Neural progenitor cell (in vitro differentiated cells): ENCODE data around the gene RAB3GAP2. TPM values are rescaled to one million over a fixed set of nuclear protein-coding genes. Genes with fewer than 3 reads are reported as not detected.

Experiments
- DNase-seq: peaks from one replicate; pipeline ENCODE4 v3.0.0-alpha.2; 2016; ENCODE audit warnings: low spot score
- H2AFZ ChIP-seq: fragments of 200-600 bp; sonication (generic); replicated peaks from 2 replicates; pipeline ENCODE4 v1.6.1; 2016; ENCODE audit warnings: antibody characterized with exemption
- H3F3A ChIP-seq: fragments of 200-600 bp; sonication (generic); 2 replicates; pipeline ENCODE4 v1.6.1; 2016; ENCODE audit warnings: antibody characterized with exemption, low read depth
- H3K27ac ChIP-seq: fragments of 200-600 bp; sonication (generic); 2 replicates; pipeline ENCODE4 v1.5.1; 2016; ENCODE audit warnings: mild to moderate bottlenecking
- H3K27me3 ChIP-seq: fragments of 200-600 bp; sonication (generic); 2 replicates; pipeline ENCODE4 v1.6.1; 2016; ENCODE audit warnings: mild to moderate bottlenecking, moderate library complexity
- H3K36me3 ChIP-seq: fragments of 200-600 bp; sonication (generic); 2 replicates; pipeline ENCODE4 v1.5.1; 2016
- H3K4me1 ChIP-seq: fragments of 200-600 bp; sonication (generic); 2 replicates; pipeline ENCODE4 v1.6.1; 2016; ENCODE audit warnings: mixed run types
- H3K4me2 ChIP-seq: fragments of 200-600 bp; sonication (generic); 2 replicates; pipeline ENCODE4 v1.6.1; 2016
- H3K4me3 ChIP-seq: fragments of 200-600 bp; sonication (generic); 2 replicates; pipeline ENCODE4 v1.5.1; 2016
- H3K79me2 ChIP-seq: fragments of 200-600 bp; sonication (generic); 2 replicates; pipeline ENCODE4 v1.6.1; 2016; ENCODE audit warnings: low read depth
- H3K9ac ChIP-seq: fragments of 200-600 bp; sonication (generic); 2 replicates; pipeline ENCODE4 v1.6.1; 2016
- H3K9me3 ChIP-seq: fragments of 200-600 bp; sonication (generic); 2 replicates; pipeline ENCODE4 v1.5.1; 2016; ENCODE audit warnings: low read depth
- H4K20me1 ChIP-seq: fragments of 200-600 bp; sonication (generic); 2 replicates; pipeline ENCODE4 v1.6.1; 2016; ENCODE audit warnings: low read depth
- H3K27ac Mint-ChIP-seq: 3 replicates; pipeline ENCODE4 v1.8.0; 2021; ENCODE audit warnings: mixed read lengths
- H3K27me3 Mint-ChIP-seq: 2 replicates; pipeline ENCODE4 v1.8.0; 2022; ENCODE audit warnings: low read depth, mild to moderate bottlenecking, inconsistent platforms, moderate library complexity, mixed read lengths; ENCODE audit not compliant: insufficient read depth
- H3K36me3 Mint-ChIP-seq: 3 replicates; pipeline ENCODE4 v1.8.0; 2021; ENCODE audit warnings: mixed read lengths
- H3K4me1 Mint-ChIP-seq: 3 replicates; pipeline ENCODE4 v1.8.0; 2021; ENCODE audit warnings: mixed read lengths
- H3K4me3 Mint-ChIP-seq: 3 replicates; pipeline ENCODE4 v1.8.0; 2021; ENCODE audit warnings: mild to moderate bottlenecking, moderate library complexity, mixed read lengths
- H3K9me3 Mint-ChIP-seq: 3 replicates; pipeline ENCODE4 v1.8.0; 2020; ENCODE audit warnings: mixed read lengths
- EZH2 ChIP-seq: fragments of 200-600 bp; sonication (generic); IDR thresholded peaks from 2 replicates; pipeline ENCODE4 v1.6.1; 2017; ENCODE audit warnings: antibody characterized with exemption, mild to moderate bottlenecking, moderate library complexity
- EZH2phosphoT487 ChIP-seq: fragments of 200-600 bp; sonication (generic); IDR thresholded peaks from 2 replicates; pipeline ENCODE4 v1.6.1; 2017; ENCODE audit warnings: antibody characterized with exemption
- total RNA-seq: library from RNA; depleted of rRNA; stranded (reverse); fragments of >200 nt; gene quantifications from 2 replicates; pipeline ENCODE4 v1.2.3, GENCODE V29; 2015; ENCODE audit warnings: low replicate concordance
- TF ChIP-seq, protein P1 (sequence below): fragments of 200-600 bp; sonication (generic); IDR thresholded peaks from 2 replicates; pipeline ENCODE4 v1.5.1; 2017; ENCODE audit warnings: antibody characterized with exemption, mild to moderate bottlenecking

RAB3GAP2 gene
- total RNA-seq, 1 donor from 2014 or later, result 36.4 TPM

DNA sequence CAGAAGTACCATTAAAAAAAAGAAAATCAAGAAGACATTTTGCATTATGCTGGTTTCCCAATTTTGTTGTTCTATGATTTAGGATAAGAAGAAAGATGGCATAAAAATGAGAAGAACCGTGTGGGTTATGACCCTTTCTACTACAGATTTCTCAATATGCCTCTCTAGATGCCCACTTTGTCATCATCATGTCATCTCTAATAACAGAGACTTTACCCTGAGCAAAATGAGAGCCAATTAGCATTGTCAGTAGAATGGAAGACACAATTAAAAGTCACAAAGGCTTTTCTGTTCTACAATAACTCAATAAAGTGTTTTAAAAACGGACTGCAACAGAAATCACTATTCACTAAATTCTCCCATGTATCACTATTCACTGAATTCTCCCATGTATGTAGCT lies 85.5 kb downstream of the RAB3GAP2 start:
- no peak overlapping the region for H2AFZ ChIP-seq
- H3F3A ChIP-seq, result peaks cover 5% of the 10 kb centered on the region
- H3K9me3 ChIP-seq, result no peaks in the 10 kb centered on the region
- peak overlapping the region; percentile 45 for H3K27ac ChIP-seq
- H3K4me2 ChIP-seq, result no peak overlapping the region
- Mint-ChIP-seq H3K36me3 (peaks cover 10% of the 10 kb centered on the region), H3K9me3 (no peaks in the 10 kb centered on the region), H3K27me3 (no peaks in the 10 kb centered on the region), H3K4me1 (no peaks in the 10 kb centered on the region), H3K4me3 (no peak overlapping the region), H3K27ac (no peak overlapping the region)
- no peaks in the 10 kb centered on the region for H3K27me3 ChIP-seq
- H3K79me2 ChIP-seq, result no peaks in the 10 kb centered on the region
- no peak for DNase-seq
- H4K20me1 ChIP-seq, result no peaks in the 10 kb centered on the region
- TF ChIP-seq, protein P1, sequence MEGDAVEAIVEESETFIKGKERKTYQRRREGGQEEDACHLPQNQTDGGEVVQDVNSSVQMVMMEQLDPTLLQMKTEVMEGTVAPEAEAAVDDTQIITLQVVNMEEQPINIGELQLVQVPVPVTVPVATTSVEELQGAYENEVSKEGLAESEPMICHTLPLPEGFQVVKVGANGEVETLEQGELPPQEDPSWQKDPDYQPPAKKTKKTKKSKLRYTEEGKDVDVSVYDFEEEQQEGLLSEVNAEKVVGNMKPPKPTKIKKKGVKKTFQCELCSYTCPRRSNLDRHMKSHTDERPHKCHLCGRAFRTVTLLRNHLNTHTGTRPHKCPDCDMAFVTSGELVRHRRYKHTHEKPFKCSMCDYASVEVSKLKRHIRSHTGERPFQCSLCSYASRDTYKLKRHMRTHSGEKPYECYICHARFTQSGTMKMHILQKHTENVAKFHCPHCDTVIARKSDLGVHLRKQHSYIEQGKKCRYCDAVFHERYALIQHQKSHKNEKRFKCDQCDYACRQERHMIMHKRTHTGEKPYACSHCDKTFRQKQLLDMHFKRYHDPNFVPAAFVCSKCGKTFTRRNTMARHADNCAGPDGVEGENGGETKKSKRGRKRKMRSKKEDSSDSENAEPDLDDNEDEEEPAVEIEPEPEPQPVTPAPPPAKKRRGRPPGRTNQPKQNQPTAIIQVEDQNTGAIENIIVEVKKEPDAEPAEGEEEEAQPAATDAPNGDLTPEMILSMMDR, result no peak
- TF ChIP-seq EZH2phosphoT487, result no peak
- no peak for TF ChIP-seq EZH2
- H3K36me3 ChIP-seq, result peaks cover 4% of the 10 kb centered on the region
- peaks cover 7% of the 10 kb centered on the region for H3K4me1 ChIP-seq
- no peak overlapping the region for H3K9ac ChIP-seq
- H3K4me3 ChIP-seq, result no peak overlapping the region

DNA sequence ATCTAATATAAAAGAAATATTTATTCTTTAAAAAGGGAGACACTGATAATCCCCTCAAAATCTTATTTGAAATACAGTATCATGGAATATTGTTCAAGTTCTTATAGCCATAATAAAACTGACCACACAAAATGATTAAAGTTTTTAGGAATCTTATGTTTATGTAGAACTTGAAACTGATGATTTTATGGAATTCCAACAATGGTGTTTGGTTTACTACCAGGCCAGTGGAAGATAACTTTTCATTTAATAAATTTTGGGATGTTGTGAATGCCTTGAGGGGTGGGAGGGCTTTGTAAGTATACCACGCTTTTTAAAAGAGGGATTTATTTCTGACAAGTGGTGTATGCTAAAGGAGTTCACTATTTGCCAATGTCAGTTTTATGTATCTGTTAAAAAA lies 87.7 kb downstream of the RAB3GAP2 start:
- Histone ChIP-seq H3K79me2 (no peaks in the 10 kb centered on the region), H3K9me3 (no peaks in the 10 kb centered on the region), H3K27ac (no peak overlapping the region), H3K4me1 (peaks cover 7% of the 10 kb centered on the region), H3K36me3 (peaks cover 9% of the 10 kb centered on the region), H3F3A (peaks cover 5% of the 10 kb centered on the region), H3K4me2 (no peak overlapping the region), H3K4me3 (no peak overlapping the region), H3K27me3 (no peaks in the 10 kb centered on the region), H4K20me1 (no peaks in the 10 kb centered on the region), H3K9ac (no peak overlapping the region), H2AFZ (no peak overlapping the region)
- Mint-ChIP-seq H3K4me3 (no peak overlapping the region), H3K4me1 (no peaks in the 10 kb centered on the region), H3K9me3 (no peaks in the 10 kb centered on the region), H3K27me3 (no peaks in the 10 kb centered on the region), H3K36me3 (peaks cover 13% of the 10 kb centered on the region), H3K27ac (no peak overlapping the region)
- no peak for DNase-seq
- TF ChIP-seq EZH2phosphoT487, result no peak
- TF ChIP-seq EZH2, result no peak
- TF ChIP-seq, protein P1, result no peak

DNA sequence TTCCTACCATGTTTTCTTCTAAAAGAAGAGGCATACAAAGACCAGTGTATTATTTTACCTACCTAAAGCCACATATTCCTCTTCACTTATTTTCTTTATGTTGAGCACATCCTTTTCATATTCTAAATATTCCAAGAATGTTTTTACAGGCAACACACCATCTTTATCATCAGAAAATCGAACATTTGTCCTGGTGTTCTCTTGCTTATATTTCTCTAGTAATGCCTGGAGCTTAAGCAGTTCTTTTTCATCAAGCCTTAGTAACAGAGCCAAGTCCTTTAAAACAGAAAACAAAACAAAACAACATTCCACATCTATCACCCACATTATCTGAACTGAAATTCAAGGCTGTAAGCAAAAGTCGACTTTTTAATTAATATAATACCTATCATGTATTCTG lies 89.6 kb downstream of the RAB3GAP2 start:
- Mint-ChIP-seq H3K9me3 (no peaks in the 10 kb centered on the region), H3K4me1 (no peaks in the 10 kb centered on the region), H3K36me3 (peaks cover 18% of the 10 kb centered on the region), H3K27ac (no peak overlapping the region), H3K27me3 (no peaks in the 10 kb centered on the region), H3K4me3 (no peak overlapping the region)
- Histone ChIP-seq H3K36me3 (peaks cover 9% of the 10 kb centered on the region), H3K27me3 (no peaks in the 10 kb centered on the region), H3K79me2 (no peaks in the 10 kb centered on the region), H4K20me1 (no peaks in the 10 kb centered on the region), H3K4me1 (peaks cover 4% of the 10 kb centered on the region), H3K4me3 (no peak overlapping the region), H3K9me3 (no peaks in the 10 kb centered on the region), H3F3A (peaks cover 5% of the 10 kb centered on the region), H3K27ac (no peak overlapping the region), H3K9ac (no peak overlapping the region), H3K4me2 (no peak overlapping the region), H2AFZ (no peak overlapping the region)
- DNase-seq, result no peak
- no peak for TF ChIP-seq EZH2
- TF ChIP-seq, protein P1, result no peak
- no peak for TF ChIP-seq EZH2phosphoT487
